ENCODE measurements around the gene C10orf53. TPM values are rescaled to one million over a fixed set of nuclear protein-coding genes. Genes with fewer than 3 reads are reported as not detected.
"Not testable (repeated sequence)": the region's sequence is repeated elsewhere in the genome, so short reads cannot be mapped to it uniquely, and the experiment has no call there.

Gene C10orf53
- total RNA-seq, 1 donor from 2014 or later: not detected

DNA sequence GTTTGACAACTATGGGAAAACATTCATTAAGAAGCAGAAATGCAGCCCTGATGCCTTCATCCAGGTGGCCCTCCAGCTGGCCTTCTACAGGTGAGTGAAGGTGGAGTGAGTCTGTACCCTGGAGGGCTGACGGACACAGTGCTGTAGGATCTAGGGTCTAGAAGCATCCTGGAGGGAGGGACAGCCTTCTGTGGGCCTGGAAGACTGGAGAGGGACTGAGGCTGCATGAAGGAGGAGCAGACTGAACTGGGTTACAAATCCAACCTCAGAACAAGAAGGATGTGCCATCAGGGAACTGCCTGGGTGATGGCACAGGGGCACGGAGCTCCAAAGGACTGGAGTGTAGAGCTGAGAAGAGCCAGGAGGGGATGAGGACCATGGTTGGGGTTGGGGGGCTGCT, 27.5 kb upstream of the C10orf53 start:
- intact Hi-C loops (cut with micrococcal nuclease): loop anchor here (1.0 kb wide), 1 partner anchor 289 kb away; no protein-coding TSS in a partner anchor

DNA sequence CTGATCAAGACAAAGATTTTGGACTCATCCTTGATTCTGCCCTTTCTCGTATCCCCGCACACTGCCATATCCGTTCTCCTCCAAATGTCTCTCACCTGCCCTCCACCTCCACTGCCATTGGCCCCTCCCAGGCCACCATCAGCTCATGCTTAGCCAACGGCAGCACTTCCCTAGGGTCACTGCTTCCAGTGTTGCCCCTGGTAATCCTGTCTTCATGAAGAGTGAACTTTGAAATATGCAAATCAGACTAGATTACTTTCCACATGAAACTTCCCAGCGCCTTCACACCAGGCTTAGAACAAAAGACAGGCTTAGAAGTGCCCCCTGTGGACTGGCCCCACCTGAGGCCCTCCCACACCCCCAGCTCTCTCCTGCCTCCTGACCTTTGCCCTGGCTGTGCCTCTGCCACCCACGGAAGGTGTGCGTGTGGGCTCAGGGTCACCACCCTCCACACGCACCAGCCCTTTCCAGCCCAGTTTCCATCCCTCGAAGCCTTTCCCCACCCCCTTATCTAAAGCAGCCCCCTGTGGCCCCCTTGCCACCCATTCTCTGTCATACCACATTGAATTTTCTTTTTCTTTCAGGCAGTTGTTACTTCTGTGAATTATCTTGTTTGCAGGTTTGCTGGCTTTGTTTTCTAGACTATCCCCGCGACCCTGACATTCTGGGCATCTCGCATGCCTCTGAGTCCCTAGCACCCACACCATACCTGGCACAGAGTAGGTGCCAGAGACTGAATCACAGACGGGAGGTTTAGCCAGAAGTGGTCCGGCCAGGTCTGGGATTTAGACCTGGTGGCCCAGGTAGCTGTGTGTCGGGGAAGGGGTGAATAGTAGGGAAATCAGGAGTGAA, 26.8 kb upstream of the C10orf53 start:
- intact Hi-C loops (cut with micrococcal nuclease): no loop called here

DNA sequence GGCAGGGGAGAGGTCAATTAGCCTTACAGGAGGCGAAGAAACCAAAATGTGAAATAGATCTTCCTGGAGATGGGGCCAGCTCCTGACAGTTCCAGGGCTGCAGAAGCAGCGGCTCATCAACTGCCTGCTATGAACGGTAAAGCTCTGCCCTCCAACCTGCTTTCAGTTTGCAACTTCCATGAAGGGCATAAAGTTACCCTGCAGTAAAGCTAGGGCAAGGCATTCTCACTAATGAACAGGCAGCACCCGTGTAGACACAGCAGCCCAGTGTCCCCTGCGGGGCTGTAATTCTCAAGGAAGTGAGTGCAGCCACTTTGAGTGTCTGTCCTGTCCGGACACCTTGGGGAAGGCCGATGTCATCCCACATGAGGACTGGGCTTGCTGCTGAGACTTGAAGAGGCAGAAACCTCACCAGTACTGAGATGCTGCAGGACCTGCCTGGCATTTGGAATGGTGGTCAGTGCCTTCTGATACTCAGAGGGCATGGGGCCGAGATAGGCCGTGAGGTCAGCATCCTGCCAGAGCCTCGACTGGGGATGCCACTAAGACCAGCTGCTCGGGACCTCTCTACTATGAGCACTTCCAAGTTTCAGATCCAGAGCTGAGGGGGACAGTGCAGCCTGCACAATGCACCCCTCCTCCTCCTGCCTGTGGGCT, 26.1 kb upstream of the C10orf53 start:
- intact Hi-C loops (cut with micrococcal nuclease): no loop called here

GRCh38 chr10:49654036-49654693, 25.3 kb upstream of the C10orf53 start:
- intact Hi-C loops (cut with micrococcal nuclease): no loop called here

DNA sequence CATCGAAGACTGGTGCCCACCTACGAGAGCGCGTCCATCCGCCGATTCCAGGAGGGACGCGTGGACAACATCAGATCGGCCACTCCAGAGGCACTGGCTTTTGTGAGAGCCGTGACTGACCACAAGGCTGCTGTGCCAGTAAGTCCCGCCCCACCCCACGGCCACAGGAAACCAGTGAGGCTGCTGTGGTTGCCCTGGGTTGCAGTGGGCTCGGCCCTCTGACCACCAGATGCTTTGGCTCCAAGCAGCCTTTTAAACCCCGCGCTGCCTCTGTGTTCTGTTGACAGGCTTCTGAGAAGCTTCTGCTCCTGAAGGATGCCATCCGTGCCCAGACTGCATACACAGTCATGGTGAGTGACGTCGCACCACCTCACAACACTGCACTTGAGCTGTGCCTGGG, 24.4 kb upstream of the C10orf53 start:
- intact Hi-C loops (cut with micrococcal nuclease): no loop called here

- intact Hi-C loops (cut with micrococcal nuclease): no loop called here
These were observed 22.5 kb upstream of the C10orf53 start for GRCh38 chr10:49656845-49657493.

DNA sequence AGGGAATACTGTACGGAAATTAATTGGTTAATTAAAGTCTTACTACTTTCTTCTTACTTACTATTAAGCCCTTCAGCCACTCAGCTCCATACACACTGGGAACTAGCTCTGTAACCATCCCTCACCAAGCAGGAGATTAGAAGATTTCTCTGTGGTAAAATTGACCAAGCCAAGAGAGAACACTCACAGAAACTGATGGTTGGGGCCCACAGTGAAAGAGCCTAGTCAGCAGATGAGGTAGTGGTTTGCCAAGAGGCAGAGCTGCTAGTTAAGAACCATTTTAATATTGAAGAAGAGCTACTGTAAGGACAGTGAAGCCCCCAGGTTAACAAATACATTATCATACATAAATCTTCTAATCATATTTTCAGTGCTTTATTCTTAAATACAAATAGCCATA, 21.8 kb upstream of the C10orf53 start:
- intact Hi-C loops (cut with micrococcal nuclease): no loop called here

GRCh38 chr10:49661140-49661856, 18.2 kb upstream of the C10orf53 start:
- intact Hi-C loops (cut with micrococcal nuclease): no loop called here

GRCh38 chr10:49662169-49662830, 17.2 kb upstream of the C10orf53 start:
- intact Hi-C loops (cut with micrococcal nuclease): no loop called here

DNA sequence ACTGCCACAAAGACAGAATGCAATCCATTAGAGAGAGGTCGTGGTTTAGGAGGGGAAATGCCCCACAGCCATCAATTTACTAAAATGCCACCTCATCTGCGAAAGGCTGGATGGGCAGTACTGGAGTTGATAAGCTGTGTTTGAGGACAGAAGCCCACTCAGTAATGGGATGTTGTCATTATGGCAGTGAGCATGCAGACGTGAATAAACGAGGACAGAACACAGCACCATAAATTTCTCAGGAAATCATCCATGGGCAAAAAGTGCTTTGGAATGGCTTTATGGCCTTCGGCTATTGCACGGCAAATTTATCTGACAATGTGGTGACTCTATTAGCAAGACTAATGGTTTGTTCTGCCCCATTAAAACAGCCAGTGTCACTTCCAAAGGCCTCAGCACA, 15.9 kb upstream of the C10orf53 start:
- intact Hi-C loops (cut with micrococcal nuclease): no loop called here

DNA sequence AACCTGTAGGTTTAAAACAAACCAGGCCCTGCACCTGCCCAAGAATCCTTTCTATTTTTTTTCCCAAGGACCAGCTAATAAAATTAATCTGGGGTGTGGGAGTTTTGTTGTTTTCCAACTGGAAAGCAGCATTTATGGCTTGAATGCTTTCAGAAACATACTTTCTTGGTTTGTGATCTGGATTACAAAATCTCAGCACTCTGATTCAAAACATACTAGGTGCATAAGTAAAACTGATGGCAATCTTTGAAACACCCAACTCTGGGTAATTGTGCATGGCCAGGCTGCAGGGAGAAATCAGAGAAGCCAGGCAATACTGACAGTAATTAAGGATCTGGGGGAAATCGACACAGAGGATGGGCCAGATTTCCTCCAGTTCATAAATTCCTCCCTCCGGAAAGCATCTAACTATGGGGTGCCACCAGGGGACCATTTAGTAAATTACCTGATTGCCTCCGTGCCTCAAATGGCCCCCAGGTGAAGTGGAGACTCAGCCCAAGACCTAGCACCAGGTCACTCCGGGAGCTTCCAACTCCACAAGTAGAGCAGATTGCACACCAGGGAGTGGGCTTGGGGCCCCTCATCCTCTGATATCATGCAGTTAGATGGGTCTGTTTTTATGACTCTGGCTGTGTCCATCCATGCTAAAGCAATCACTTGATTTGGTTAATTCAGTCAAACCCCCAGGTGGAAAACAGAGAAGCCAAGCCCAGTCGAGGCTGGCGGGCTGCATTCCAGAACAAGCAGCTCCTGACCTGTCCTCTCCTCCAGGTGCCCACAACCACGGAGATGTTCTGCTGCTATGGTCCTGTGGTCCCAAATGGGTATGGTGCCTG, 15.2 kb upstream of the C10orf53 start:
- intact Hi-C loops (cut with micrococcal nuclease): no loop called here

DNA sequence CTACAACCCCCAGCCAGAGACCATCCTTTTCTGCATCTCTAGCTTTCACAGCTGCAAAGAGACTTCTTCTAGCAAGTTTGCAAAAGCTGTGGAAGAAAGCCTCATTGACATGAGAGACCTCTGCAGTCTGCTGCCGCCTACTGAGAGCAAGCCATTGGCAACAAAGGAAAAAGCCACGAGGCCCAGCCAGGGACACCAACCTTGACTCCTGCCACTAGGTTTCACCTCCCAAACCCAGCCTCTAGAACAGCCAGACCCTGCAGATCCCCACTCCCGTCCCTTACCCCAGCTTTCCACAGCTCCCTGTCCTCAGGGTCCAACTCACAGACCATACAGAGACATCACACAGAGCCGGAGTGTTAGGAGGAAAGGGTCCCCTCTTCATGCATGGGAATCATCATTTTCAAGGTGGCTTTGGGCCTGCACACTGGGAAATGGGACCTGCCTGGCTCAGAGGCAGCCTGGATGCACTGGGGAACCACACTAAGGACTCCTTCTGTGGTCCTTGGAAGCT, 14.6 kb upstream of the C10orf53 start:
- intact Hi-C loops (cut with micrococcal nuclease): no loop called here

GRCh38 chr10:49666054-49666615, 13.3 kb upstream of the C10orf53 start:
- intact Hi-C loops (cut with micrococcal nuclease): no loop called here

DNA sequence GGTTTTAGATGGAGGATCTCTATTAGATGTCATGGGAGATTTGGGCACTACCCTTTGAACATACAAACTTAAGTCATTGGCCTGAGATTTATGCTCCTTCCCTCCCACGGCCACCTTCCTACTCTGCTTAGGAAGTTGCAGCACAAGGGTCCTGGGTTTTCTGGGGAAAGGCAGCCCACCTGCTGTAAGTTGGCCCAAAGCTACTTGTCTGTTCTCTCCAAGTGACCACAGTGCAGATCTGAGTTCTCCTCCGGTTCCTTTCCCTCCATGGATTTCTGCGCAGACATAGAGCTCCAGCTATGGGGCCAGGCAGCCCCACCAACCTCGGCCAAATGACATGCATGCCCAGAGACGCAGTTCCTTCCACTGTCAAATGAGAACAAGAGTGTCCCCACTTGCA, 12.8 kb upstream of the C10orf53 start:
- intact Hi-C loops (cut with micrococcal nuclease): no loop called here

- intact Hi-C loops (cut with micrococcal nuclease): no loop called here
These were observed 11.5 kb upstream of the C10orf53 start for GRCh38 chr10:49667991-49668390.

GRCh38 chr10:49668684-49669083, 10.8 kb upstream of the C10orf53 start:
- intact Hi-C loops (cut with micrococcal nuclease): no loop called here

GRCh38 chr10:49678827-49679479, 498 bp upstream of the C10orf53 start:
- intact Hi-C loops (cut with micrococcal nuclease): loop anchor here (5.0 kb wide), 1 partner anchor 67 kb away; the partner anchor contains the start of genes CHAT and SLC18A3

DNA sequence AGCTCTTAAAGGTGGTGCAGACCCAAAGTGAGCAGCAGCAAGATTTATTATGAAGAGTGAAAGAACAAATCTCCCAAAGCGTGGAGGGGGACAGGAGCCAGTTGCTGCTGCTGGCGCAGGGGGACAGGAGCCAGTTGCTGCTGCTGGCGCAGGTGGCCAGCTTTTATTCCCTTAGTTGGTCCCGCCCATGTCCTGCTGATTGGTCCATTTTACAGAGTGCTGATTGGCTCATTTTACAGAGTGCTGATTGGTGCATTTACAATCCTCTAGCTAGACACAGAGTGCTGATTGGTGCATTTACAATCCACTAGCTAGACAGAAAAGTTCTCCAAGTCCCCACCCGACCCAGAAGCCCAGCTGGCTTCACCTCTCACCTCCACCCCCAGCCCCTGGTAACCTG, 3.0 kb downstream of the C10orf53 start:
- intact Hi-C loops (cut with micrococcal nuclease): not testable (repeated sequence)
